ENCODE measurements around the gene RNF212B. TPM values are rescaled to one million over a fixed set of nuclear protein-coding genes. Genes with fewer than 3 reads are reported as not detected.
"Not testable (repeated sequence)": the region's sequence is repeated elsewhere in the genome, so short reads cannot be mapped to it uniquely, and the experiment has no call there.

RNF212B gene
- not detected for total RNA-seq

GRCh38 chr14:23237772-23238594 lies at the start of gene RNF212B:
RNF212B (plus strand) TSS chr14:23237936; CDS start chr14:23240346, 2,410 bp downstream.
- H3K9me3 Mint-ChIP-seq: no peaks in the 10 kb centered on the region
- H3K27me3 Mint-ChIP-seq: peaks cover 18 to 21% of the 10 kb centered on the region in 2 donors
- peak within 1 kb of the TSS; percentile 55 for H3K4me3 Mint-ChIP-seq
- H3K27ac Mint-ChIP-seq: no peak within 1 kb of the TSS
- peaks cover 4 to 7% of the 10 kb centered on the region in 2 donors for H3K4me1 Mint-ChIP-seq (ENCODE audit: low read depth in 2 of 2)
- H3K36me3 Mint-ChIP-seq: no peaks in the 10 kb centered on the region
- DNase-seq (ENCODE audit: low spot score): peak; percentile 88
- ATAC-seq: peak; percentile 98 to 99

GRCh38 chr14:23193432-23193831 lies 44.3 kb upstream of the RNF212B start:
- ATAC-seq: no peak
- Mint-ChIP-seq H3K4me3 (no peak overlapping the region), H3K27ac (no peak overlapping the region), H3K4me1 (ENCODE audit: low read depth in 2 of 2) (no peaks in the 10 kb centered on the region), H3K9me3 (no peaks in the 10 kb centered on the region), H3K27me3 (peaks cover 7 to 23% of the 10 kb centered on the region in 2 donors), H3K36me3 (no peaks in the 10 kb centered on the region)
- no peak for DNase-seq (ENCODE audit: low spot score)

GRCh38 chr14:23195552-23196101 lies 42.1 kb upstream of the RNF212B start:
- Mint-ChIP-seq H3K4me1 (ENCODE audit: low read depth in 2 of 2) (no peaks in the 10 kb centered on the region), H3K9me3 (no peaks in the 10 kb centered on the region), H3K4me3 (no peak overlapping the region), H3K36me3 (no peaks in the 10 kb centered on the region), H3K27me3 (peaks cover 7 to 12% of the 10 kb centered on the region in 2 donors), H3K27ac (no peak overlapping the region)
- no peak for ATAC-seq
- DNase-seq (ENCODE audit: low spot score): no peak

DNA sequence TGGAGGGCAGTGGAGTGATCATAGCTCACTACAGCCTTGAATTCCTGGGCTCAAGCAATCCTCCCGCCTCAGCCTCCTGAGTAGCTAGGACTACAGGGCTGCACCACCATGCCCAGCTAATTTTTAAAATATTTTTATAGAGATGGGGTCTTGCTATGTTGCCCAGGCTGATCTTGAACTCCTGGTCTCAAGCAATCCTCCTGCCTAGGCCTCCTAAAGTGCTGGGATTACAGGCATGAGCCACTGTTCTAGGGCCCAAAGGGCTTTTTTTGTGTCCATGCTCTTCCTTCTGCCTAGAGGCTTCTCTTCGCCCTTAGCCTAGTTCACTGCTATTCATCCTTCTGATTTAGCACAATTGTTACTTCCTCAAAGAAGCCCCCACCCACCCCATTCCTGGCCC lies 41.2 kb upstream of the RNF212B start:
- not testable (repeated sequence) for ATAC-seq; H3K27me3 Mint-ChIP-seq; H3K36me3 Mint-ChIP-seq; H3K4me1 Mint-ChIP-seq (ENCODE audit: low read depth in 2 of 2); H3K27ac Mint-ChIP-seq; H3K9me3 Mint-ChIP-seq; DNase-seq (ENCODE audit: low spot score); H3K4me3 Mint-ChIP-seq

- not testable (repeated sequence) for H3K27ac Mint-ChIP-seq; H3K4me3 Mint-ChIP-seq; H3K27me3 Mint-ChIP-seq; ATAC-seq; H3K9me3 Mint-ChIP-seq; H3K4me1 Mint-ChIP-seq (ENCODE audit: low read depth in 2 of 2); DNase-seq (ENCODE audit: low spot score); H3K36me3 Mint-ChIP-seq
These were observed 38.6 kb upstream of the RNF212B start for GRCh38 chr14:23199141-23199540.

DNA sequence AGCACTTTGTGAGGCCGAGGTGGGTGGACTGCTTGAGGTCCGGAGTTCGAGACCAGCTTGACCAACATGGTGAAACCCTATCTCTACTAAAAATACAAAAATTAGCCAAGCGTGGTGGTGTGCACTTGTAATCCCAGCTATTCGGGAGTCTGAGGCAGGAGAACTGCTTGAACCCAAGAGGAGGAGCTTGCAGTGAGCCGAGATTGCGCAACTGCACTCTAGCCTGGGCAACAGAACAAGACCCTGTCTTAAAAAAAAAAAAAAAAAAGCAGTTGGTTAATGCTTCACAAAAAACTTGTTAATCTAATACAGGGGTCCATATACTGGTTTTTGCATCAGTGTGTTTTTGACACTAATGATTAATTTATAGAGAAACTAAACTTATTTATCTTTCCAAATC lies 35.7 kb upstream of the RNF212B start:
- Mint-ChIP-seq H3K4me1 (ENCODE audit: low read depth in 2 of 2) (no peaks in the 10 kb centered on the region), H3K27ac (no peak overlapping the region), H3K27me3 (peaks cover 0 to 9% of the 10 kb centered on the region in 2 donors), H3K9me3 (no peaks in the 10 kb centered on the region), H3K36me3 (no peaks in the 10 kb centered on the region), H3K4me3 (no peak overlapping the region)
- DNase-seq (ENCODE audit: low spot score) (no peak), ATAC-seq (no peak)

GRCh38 chr14:23206422-23207145 lies 31.2 kb upstream of the RNF212B start:
- Mint-ChIP-seq H3K27ac (no peak overlapping the region), H3K9me3 (no peaks in the 10 kb centered on the region)

GRCh38 chr14:23207146-23207540 lies 30.6 kb upstream of the RNF212B start:
- H3K4me1 Mint-ChIP-seq (ENCODE audit: low read depth in 2 of 2): no peaks in the 10 kb centered on the region
- H3K9me3 Mint-ChIP-seq: no peaks in the 10 kb centered on the region
- DNase-seq (ENCODE audit: low spot score) (no peak), ATAC-seq (no peak)
- no peak overlapping the region for H3K27ac Mint-ChIP-seq
- H3K27me3 Mint-ChIP-seq: peaks cover 15 to 21% of the 10 kb centered on the region in 2 donors
- H3K36me3 Mint-ChIP-seq: no peaks in the 10 kb centered on the region
- no peak overlapping the region for H3K4me3 Mint-ChIP-seq

More at GRCh38 chr14:23206422-23207145, 31.2 kb upstream of the RNF212B start:
- no peak overlapping the region for H3K4me3 Mint-ChIP-seq
- no peaks in the 10 kb centered on the region for H3K4me1 Mint-ChIP-seq (ENCODE audit: low read depth in 2 of 2)
- ATAC-seq: no peak
- DNase-seq (ENCODE audit: low spot score): no peak
- no peaks in the 10 kb centered on the region for H3K36me3 Mint-ChIP-seq
- peaks cover 13 to 21% of the 10 kb centered on the region in 2 donors for H3K27me3 Mint-ChIP-seq

- Mint-ChIP-seq H3K36me3 (no peaks in the 10 kb centered on the region), H3K27ac (no peak overlapping the region)
These were observed 29.4 kb upstream of the RNF212B start for GRCh38 chr14:23208324-23208723.

GRCh38 chr14:23209651-23210423 lies 27.9 kb upstream of the RNF212B start:
- DNase-seq (ENCODE audit: low spot score) (no peak), ATAC-seq (no peak)
- H3K4me1 Mint-ChIP-seq (ENCODE audit: low read depth in 2 of 2): no peaks in the 10 kb centered on the region
- H3K27me3 Mint-ChIP-seq: peaks cover 21 to 28% of the 10 kb centered on the region in 2 donors
- no peak overlapping the region for H3K4me3 Mint-ChIP-seq
- H3K36me3 Mint-ChIP-seq: no peaks in the 10 kb centered on the region
- H3K27ac Mint-ChIP-seq: no peak overlapping the region
- H3K9me3 Mint-ChIP-seq: no peaks in the 10 kb centered on the region

More at GRCh38 chr14:23208324-23208723, 29.4 kb upstream of the RNF212B start:
- H3K27me3 Mint-ChIP-seq: peaks cover 17 to 23% of the 10 kb centered on the region in 2 donors
- DNase-seq (ENCODE audit: low spot score) (no peak), ATAC-seq (no peak)
- H3K4me1 Mint-ChIP-seq (ENCODE audit: low read depth in 2 of 2): no peaks in the 10 kb centered on the region
- H3K9me3 Mint-ChIP-seq: no peaks in the 10 kb centered on the region
- no peak overlapping the region for H3K4me3 Mint-ChIP-seq

- ATAC-seq: no peak
- DNase-seq (ENCODE audit: low spot score): no peak
- Mint-ChIP-seq H3K4me1 (ENCODE audit: low read depth in 2 of 2) (no peaks in the 10 kb centered on the region), H3K27ac (no peak overlapping the region), H3K27me3 (peaks cover 26 to 29% of the 10 kb centered on the region in 2 donors), H3K4me3 (no peak overlapping the region), H3K9me3 (no peaks in the 10 kb centered on the region), H3K36me3 (no peaks in the 10 kb centered on the region)
These were observed 22.3 kb upstream of the RNF212B start for GRCh38 chr14:23215421-23215820.

DNA sequence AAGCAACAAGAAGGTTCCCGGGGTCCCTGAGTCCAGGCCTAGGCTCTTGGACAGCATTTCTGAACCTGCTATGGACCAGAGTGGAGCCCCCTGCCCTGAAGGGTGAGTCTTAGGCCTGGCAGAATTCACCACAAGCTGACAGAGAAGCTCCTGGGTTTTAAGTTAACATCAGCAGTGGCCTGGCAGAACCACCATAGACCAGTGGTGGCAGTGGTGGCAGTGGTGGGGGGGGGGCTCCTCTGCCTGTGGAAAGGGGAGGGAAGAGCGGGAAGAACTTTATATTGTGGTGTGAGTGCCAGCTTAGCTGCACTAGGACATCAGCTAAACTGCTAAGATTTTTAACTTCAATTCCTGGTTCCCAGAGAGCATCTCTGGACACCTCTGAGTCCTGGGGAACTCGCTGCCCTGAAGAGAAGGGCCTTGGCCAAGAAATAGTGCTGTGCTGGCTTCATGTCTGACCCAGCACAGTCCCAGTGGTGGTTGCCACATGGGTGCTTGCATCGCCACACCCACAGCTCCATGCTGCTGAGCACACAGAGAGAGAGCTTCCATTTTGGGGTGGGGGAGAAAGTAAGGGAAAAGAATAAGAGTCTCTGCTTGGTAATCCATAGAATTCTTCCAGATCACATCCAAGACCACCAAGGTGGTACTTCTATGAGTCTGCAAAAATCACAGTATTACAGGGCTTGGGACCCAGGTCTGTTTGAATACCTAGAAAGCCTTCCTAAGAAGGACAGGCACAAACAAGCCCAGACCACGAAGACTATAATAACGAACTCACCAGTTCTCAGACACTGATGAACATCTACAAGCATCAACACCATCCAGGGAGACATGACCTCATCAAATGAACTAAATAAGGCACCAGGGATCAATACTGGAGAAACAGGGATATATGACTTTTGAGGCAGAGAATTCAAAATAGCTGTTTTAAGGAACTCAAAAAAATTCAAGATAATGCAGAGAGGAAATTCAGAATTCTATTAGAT lies 20.4 kb upstream of the RNF212B start:
- DNase-seq (ENCODE audit: low spot score): no peak
- no peaks in the 10 kb centered on the region for H3K36me3 Mint-ChIP-seq
- no peak for ATAC-seq
- no peaks in the 10 kb centered on the region for H3K4me1 Mint-ChIP-seq (ENCODE audit: low read depth in 2 of 2)
- H3K27ac Mint-ChIP-seq: no peak overlapping the region
- no peaks in the 10 kb centered on the region for H3K9me3 Mint-ChIP-seq
- no peak overlapping the region for H3K4me3 Mint-ChIP-seq
- peaks cover 39 to 45% of the 10 kb centered on the region in 2 donors for H3K27me3 Mint-ChIP-seq
